Upper lobe of right lung (tissue), 1 donor: ENCODE results near the gene KIT. TPM values are rescaled to one million over a fixed set of nuclear protein-coding genes. Genes with fewer than 3 reads are reported as not detected.
A peak's percentile ranks its signal among the peaks of the same experiment; 100 is the strongest.

ENCODE experiments used
- ATAC-seq: fragments of 200-7000 bp; cut with Tn5 transposase; one replicate; pipeline ENCODE4 v1.9.1; 2020; ENCODE audit warnings: mild to moderate bottlenecking, moderate library complexity
- DNase-seq: peaks from one replicate; pipeline ENCODE4 v3.0.0-alpha.2; 2020
- H3K27ac ChIP-seq: fragments of 200-600 bp; one replicate; pipeline ENCODE4 v1.8.0; 2022
- H3K27me3 ChIP-seq: fragments of 200-600 bp; one replicate; pipeline ENCODE4 v1.8.0; 2022; ENCODE audit warnings: mild to moderate bottlenecking
- H3K36me3 ChIP-seq: fragments of 200-600 bp; one replicate; pipeline ENCODE4 v1.8.0; 2022
- H3K4me1 ChIP-seq: fragments of 200-600 bp; one replicate; pipeline ENCODE4 v1.8.0; 2022
- H3K4me3 ChIP-seq: fragments of 200-600 bp; one replicate; pipeline ENCODE4 v1.8.0; 2022; ENCODE audit warnings: mild to moderate bottlenecking
- H3K9me3 ChIP-seq: fragments of 200-600 bp; one replicate; pipeline ENCODE4 v1.8.0; 2022
- intact Hi-C: fragments of 100-400 bp; cut with DNase I; formaldehyde crosslinking; loops from one replicate; pipeline ENCODE4 v1.11.0; 2022
- total RNA-seq: library from RNA; stranded (reverse); fragmentation: NEBNext Ultra II Directional; extraction: Animal tissue kit (Norgen Biotek cat#: 25700); gene quantifications from one replicate; pipeline ENCODE4 v1.2.1, GENCODE V29; 2021
- TF ChIP-seq, protein P1 (sequence below): fragments of 200-600 bp; IDR thresholded peaks from one replicate; pipeline ENCODE4 v1.8.0; 2022; ENCODE audit warnings: antibody characterized with exemption
- donor health status: DM: no; HTN: yes; CAD: no; lungs with severe emphysema.

Gene KIT
- total RNA-seq, 1 donor from 2014 or later, result 33.3 TPM

DNA sequence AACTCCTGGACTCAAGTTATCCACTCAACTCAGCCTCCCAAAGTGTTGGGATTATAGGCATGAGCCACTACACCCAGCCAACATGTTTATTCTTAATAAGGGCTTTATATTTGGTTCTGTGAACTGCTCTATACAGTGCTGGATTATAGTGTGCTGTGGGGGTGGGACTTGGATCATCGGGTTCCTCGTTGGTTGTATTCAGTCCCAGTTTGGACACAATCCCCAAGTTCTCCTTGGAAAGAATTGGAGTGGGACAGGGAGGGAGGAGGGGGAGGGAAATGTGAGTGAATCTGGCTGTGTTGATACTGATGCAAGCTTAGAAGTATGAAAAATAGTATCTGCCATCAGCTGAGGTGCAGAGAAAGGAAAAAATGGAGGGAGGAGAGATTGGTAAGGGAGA lies 121.3 kb downstream of the KIT start:
- intact Hi-C loops, result no loop called here
- ATAC-seq (no peak), DNase-seq (no peak)
- H3K27me3 ChIP-seq, result no peaks in the 10 kb centered on the region
- H3K4me3 ChIP-seq, result no peak overlapping the region
- no peaks in the 10 kb centered on the region for H3K36me3 ChIP-seq
- no peak overlapping the region for H3K27ac ChIP-seq
- peaks cover 16% of the 10 kb centered on the region for H3K4me1 ChIP-seq
- no peaks in the 10 kb centered on the region for H3K9me3 ChIP-seq
- TF ChIP-seq, protein P1, sequence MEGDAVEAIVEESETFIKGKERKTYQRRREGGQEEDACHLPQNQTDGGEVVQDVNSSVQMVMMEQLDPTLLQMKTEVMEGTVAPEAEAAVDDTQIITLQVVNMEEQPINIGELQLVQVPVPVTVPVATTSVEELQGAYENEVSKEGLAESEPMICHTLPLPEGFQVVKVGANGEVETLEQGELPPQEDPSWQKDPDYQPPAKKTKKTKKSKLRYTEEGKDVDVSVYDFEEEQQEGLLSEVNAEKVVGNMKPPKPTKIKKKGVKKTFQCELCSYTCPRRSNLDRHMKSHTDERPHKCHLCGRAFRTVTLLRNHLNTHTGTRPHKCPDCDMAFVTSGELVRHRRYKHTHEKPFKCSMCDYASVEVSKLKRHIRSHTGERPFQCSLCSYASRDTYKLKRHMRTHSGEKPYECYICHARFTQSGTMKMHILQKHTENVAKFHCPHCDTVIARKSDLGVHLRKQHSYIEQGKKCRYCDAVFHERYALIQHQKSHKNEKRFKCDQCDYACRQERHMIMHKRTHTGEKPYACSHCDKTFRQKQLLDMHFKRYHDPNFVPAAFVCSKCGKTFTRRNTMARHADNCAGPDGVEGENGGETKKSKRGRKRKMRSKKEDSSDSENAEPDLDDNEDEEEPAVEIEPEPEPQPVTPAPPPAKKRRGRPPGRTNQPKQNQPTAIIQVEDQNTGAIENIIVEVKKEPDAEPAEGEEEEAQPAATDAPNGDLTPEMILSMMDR, result no peak

GRCh38 chr4:54779476-54780148 lies 121.9 kb downstream of the KIT start:
- H3K9me3 ChIP-seq, result no peaks in the 10 kb centered on the region
- H3K4me3 ChIP-seq, result no peak overlapping the region
- no peak for DNase-seq
- H3K27ac ChIP-seq, result no peak overlapping the region
- H3K27me3 ChIP-seq, result no peaks in the 10 kb centered on the region
- intact Hi-C loops, result no loop called here
- ATAC-seq, result no peak
- peaks cover 16% of the 10 kb centered on the region for H3K4me1 ChIP-seq
- TF ChIP-seq, protein P1, result no peak
- no peaks in the 10 kb centered on the region for H3K36me3 ChIP-seq

DNA sequence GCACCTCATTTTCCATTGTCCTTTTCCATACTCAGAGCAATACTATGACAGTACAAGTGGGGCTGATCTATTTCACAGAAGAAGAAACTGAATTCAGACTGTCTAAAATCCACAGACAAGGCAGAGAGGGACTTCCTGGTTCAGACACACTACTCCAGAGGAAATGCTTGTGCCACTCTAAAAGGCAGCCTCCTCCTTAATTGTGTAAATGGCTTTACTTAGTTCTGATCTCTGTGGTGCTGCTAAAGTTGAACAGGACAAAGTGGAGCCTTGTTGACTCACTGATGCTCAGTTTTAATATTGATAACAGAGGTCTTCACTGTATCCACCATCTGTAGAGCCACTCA lies 122.4 kb downstream of the KIT start:
- no peak overlapping the region for H3K27ac ChIP-seq
- no peak for DNase-seq
- H3K27me3 ChIP-seq, result no peaks in the 10 kb centered on the region
- TF ChIP-seq, protein P1, result no peak
- H3K36me3 ChIP-seq, result no peaks in the 10 kb centered on the region
- intact Hi-C loops, result no loop called here
- H3K4me3 ChIP-seq, result no peak overlapping the region
- no peaks in the 10 kb centered on the region for H3K9me3 ChIP-seq
- no peak for ATAC-seq
- peaks cover 16% of the 10 kb centered on the region for H3K4me1 ChIP-seq

DNA sequence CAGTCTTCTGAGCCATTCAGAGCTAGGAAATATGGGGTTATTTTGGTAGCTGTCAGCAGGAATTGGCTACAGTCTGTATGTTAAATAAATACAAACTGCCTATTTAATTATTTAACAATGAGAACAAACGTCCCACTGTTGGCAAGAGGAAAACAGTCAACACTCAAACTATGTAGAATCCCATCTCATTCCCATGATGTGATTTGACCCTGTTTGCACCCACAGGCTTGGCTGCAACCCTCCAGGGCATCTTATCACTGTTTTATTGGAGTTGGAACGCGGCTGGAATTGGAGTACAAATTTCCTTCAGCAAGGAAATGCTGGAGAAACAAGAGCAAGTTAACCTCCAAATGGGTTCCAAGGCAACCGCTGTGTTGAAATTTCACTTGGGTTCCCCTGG lies 124.0 kb downstream of the KIT start:
- no peak overlapping the region for H3K4me3 ChIP-seq
- H3K27ac ChIP-seq, result no peak overlapping the region
- ATAC-seq, result no peak

GRCh38 chr4:54783402-54784110 lies 125.8 kb downstream of the KIT start:
- H3K36me3 ChIP-seq, result no peaks in the 10 kb centered on the region
- TF ChIP-seq, protein P1, result no peak
- intact Hi-C loops, result no loop called here
- no peaks in the 10 kb centered on the region for H3K27me3 ChIP-seq
- DNase-seq (no peak), ATAC-seq (peak; percentile 21)
- H3K9me3 ChIP-seq, result no peaks in the 10 kb centered on the region
- peaks cover 16% of the 10 kb centered on the region for H3K4me1 ChIP-seq
- peak overlapping the region; percentile 64 for H3K27ac ChIP-seq
- H3K4me3 ChIP-seq, result no peak overlapping the region

More for the DNA sequence above, 124.0 kb downstream of the KIT start:
- Histone ChIP-seq H3K4me1 (peaks cover 16% of the 10 kb centered on the region), H3K36me3 (no peaks in the 10 kb centered on the region), H3K9me3 (no peaks in the 10 kb centered on the region), H3K27me3 (no peaks in the 10 kb centered on the region)
- intact Hi-C loops, result no loop called here
- no peak for DNase-seq
- TF ChIP-seq, protein P1, result no peak
